RWPE2 (cell line): ENCODE results near the gene HAPSTR1.

ENCODE experiments used
- ATAC-seq: fragments of 200-7000 bp; cut with Tn5 transposase; 3 replicates; pipeline ENCODE4 v1.9.1; 2021; ENCODE audit warnings: low read depth
- DNase-seq: peaks from one replicate; pipeline ENCODE4 v3.0.0-alpha.2; 2020; ENCODE audit warnings: low spot score
- H3K27ac ChIP-seq: fragments of 450-650 bp; 2 replicates; pipeline ENCODE4 v1.5.1; 2017; ENCODE audit warnings: mild to moderate bottlenecking; ENCODE audit not compliant: poor library complexity, severe bottlenecking
- H3K27me3 ChIP-seq: fragments of 250-450 bp; sonication (Bioruptor Pico); 2 replicates; pipeline ENCODE4 v1.5.1; 2021; ENCODE audit warnings: mild to moderate bottlenecking, moderate library complexity; ENCODE audit not compliant: insufficient read depth, poor library complexity, severe bottlenecking
- H3K36me3 ChIP-seq: fragments of 250-450 bp; sonication (Bioruptor Pico); 2 replicates; pipeline ENCODE4 v1.5.1; 2020; ENCODE audit warnings: low read depth, mild to moderate bottlenecking, moderate library complexity
- H3K4me1 ChIP-seq: fragments of 250-450 bp; sonication (Bioruptor Pico); 2 replicates; pipeline ENCODE4 v1.5.1; 2021; ENCODE audit warnings: mild to moderate bottlenecking, moderate library complexity; ENCODE audit not compliant: insufficient read depth, poor library complexity, severe bottlenecking
- H3K4me3 ChIP-seq: fragments of 250-450 bp; sonication (Bioruptor Pico); 2 replicates; pipeline ENCODE4 v1.5.1; 2021; ENCODE audit warnings: mild to moderate bottlenecking, moderate library complexity; ENCODE audit not compliant: severe bottlenecking
- H3K9me3 ChIP-seq: fragments of 250-450 bp; sonication (Bioruptor Pico); 2 replicates; pipeline ENCODE4 v1.5.1; 2021; ENCODE audit warnings: mild to moderate bottlenecking, moderate library complexity; ENCODE audit not compliant: severe bottlenecking
- TF ChIP-seq, protein P1 (sequence below): fragments of 450-650 bp; IDR thresholded peaks from one replicate; pipeline ENCODE4 v1.5.1; 2017; ENCODE audit warnings: mild to moderate bottlenecking, moderate library complexity; ENCODE audit not compliant: poor library complexity, severe bottlenecking

HAPSTR1 gene

DNA sequence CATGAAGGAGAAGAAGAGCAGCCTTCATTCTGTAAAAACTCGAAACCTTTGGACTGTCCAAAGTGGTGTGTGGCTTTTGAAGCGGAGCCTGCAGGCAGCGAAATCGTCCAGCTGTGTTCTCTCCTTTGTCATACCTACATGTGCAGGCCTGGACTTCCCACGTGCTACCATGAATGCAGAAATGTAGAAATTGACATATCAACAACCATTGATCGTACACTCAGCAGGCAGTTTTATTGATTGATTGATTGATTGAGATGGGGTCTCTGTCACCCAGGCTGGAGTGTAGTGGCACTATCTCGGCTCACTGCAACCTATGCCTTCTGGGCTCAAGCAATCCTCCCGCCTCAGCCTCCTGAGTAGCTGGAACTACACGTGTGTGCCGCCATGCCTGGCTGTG lies 2.6 kb upstream of the HAPSTR1 start:
- H3K4me1 ChIP-seq = no peaks in the 10 kb centered on the region
- ATAC-seq (no peak), DNase-seq (no peak)
- no peaks in the 10 kb centered on the region for H3K9me3 ChIP-seq
- TF ChIP-seq, protein P1, sequence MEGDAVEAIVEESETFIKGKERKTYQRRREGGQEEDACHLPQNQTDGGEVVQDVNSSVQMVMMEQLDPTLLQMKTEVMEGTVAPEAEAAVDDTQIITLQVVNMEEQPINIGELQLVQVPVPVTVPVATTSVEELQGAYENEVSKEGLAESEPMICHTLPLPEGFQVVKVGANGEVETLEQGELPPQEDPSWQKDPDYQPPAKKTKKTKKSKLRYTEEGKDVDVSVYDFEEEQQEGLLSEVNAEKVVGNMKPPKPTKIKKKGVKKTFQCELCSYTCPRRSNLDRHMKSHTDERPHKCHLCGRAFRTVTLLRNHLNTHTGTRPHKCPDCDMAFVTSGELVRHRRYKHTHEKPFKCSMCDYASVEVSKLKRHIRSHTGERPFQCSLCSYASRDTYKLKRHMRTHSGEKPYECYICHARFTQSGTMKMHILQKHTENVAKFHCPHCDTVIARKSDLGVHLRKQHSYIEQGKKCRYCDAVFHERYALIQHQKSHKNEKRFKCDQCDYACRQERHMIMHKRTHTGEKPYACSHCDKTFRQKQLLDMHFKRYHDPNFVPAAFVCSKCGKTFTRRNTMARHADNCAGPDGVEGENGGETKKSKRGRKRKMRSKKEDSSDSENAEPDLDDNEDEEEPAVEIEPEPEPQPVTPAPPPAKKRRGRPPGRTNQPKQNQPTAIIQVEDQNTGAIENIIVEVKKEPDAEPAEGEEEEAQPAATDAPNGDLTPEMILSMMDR = no peak
- H3K36me3 ChIP-seq = peaks cover 11% of the 10 kb centered on the region
- no peak overlapping the region for H3K27ac ChIP-seq
- H3K4me3 ChIP-seq = no peak overlapping the region
- H3K27me3 ChIP-seq = no peaks in the 10 kb centered on the region

DNA sequence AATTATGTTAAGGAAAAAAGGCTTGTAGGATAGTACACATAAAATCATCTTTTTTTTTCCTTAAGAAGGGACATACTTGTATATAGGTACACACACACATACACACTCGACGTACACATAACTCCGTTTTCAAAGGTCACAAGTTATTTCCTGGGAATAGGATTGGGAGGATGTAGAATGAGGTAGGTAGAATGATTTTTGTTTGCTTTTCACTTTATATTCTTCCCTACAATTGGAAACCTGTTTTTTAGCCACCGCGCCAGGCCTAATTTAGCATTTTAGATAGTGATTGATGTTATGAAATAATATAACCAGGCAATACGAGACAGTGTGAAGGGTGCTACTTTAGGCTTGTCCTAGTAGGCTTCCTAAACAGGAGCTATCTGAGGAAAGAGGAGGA lies 1.8 kb upstream of the HAPSTR1 start:
- peak overlapping the region; percentile 84 for H3K27ac ChIP-seq
- H3K27me3 ChIP-seq = no peaks in the 10 kb centered on the region
- H3K4me1 ChIP-seq = peaks cover under 1% of the 10 kb centered on the region
- H3K9me3 ChIP-seq = no peaks in the 10 kb centered on the region
- peaks cover 19% of the 10 kb centered on the region for H3K36me3 ChIP-seq
- ATAC-seq (no peak), DNase-seq (no peak)
- TF ChIP-seq, protein P1 = no peak
- no peak overlapping the region for H3K4me3 ChIP-seq

DNA sequence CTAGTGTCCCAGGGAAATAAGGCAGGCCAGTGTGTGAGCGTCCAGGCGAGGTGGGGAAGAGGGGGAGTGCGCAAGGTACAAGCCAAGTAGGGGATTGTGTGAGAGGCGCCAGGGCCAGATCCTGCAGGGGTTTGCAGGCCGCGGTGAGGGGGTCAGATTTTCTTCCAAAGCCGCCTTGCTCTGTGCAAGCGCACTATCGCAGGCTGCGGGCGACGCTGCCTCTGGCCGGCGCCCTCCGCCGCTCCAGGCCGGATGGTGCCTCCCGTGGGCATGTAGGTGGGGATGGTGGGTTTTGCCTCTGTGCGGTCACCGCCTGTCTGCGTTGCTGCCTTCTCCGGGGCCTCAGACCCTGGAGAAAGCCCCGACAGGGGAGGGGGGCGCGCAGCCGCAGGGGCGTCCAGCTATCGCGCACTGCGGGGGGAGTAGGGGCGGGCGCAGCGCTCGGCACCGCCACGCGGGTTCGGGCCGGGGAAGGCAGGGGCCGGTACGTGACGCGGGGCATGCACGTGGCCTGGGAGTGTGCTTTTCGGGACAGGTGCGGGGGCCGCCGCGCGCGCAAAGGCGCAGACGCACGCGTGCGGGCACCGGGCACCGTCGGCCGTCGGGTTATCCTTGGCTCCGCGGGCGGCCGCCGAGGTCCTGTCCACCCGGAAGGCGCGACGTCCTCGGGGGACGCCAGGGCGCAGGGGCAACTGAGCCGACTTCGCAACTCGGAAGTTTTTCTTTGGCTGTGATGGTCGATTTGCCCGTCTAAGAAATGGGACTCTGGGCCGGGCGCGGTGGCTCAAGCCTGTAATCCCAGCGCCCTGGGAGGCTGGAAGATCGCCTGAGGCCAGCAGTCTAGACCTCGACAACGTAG lies 1.1 kb upstream of the HAPSTR1 start:
- Histone ChIP-seq H3K4me1 (peaks cover 7% of the 10 kb centered on the region), H3K36me3 (peaks cover 26% of the 10 kb centered on the region), H3K4me3 (peak overlapping the region; percentile 44), H3K27ac (peak overlapping the region; percentile 84), H3K27me3 (no peaks in the 10 kb centered on the region), H3K9me3 (no peaks in the 10 kb centered on the region)
- TF ChIP-seq, protein P1 = no peak
- no peak for DNase-seq
- ATAC-seq = no peak

DNA sequence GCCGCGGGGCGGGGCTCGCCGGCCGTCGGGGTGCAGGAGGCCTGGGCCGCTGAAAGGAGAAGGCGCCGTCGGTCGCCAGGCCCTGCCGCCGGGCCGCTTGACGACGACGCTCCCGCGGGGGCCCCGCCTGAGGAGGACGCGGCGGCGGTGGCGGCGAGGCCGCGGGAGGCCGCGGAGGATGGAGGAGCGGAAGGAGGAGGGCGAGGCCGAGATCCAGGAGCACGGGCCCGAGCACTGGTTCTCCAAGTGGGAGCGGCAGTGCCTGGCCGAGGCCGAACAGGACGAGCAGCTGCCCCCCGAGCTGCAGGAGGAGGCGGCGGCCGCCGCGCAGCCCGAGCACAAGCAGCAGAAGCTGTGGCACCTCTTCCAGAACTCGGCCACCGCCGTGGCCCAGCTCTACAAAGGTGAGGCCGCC lies 430 bp downstream of the HAPSTR1 start:
- ATAC-seq = peak; percentile 6
- H3K36me3 ChIP-seq = peaks cover 41% of the 10 kb centered on the region
- H3K4me3 ChIP-seq = peak overlapping the region; percentile 93
- no peaks in the 10 kb centered on the region for H3K9me3 ChIP-seq
- H3K4me1 ChIP-seq = peaks cover 22% of the 10 kb centered on the region
- TF ChIP-seq, protein P1 = no peak
- H3K27me3 ChIP-seq = no peaks in the 10 kb centered on the region
- DNase-seq = no peak
- H3K27ac ChIP-seq = peak overlapping the region; percentile 84
